ENCODE data around the gene SESN1.

DNA sequence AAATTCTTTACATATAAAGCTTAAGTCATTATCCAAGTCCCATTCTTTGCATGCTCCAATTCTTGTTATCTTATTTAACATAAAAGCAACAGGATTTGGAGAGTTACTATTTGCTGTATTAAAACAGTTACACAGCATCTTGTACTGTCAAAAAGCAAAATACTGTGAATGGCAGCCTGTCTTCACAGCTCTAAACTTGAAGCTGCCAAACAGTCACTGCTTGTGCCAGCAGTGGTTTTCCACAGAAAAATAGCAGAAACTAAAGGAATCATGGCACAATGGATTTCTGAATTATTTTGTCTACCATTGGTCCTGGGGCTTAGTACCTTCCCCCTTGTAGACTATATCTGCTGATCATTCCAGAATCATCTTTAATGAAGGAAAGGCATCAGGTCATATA, 107.5 kb downstream of the SESN1 start:
- TF ChIP-seq, protein P1, sequence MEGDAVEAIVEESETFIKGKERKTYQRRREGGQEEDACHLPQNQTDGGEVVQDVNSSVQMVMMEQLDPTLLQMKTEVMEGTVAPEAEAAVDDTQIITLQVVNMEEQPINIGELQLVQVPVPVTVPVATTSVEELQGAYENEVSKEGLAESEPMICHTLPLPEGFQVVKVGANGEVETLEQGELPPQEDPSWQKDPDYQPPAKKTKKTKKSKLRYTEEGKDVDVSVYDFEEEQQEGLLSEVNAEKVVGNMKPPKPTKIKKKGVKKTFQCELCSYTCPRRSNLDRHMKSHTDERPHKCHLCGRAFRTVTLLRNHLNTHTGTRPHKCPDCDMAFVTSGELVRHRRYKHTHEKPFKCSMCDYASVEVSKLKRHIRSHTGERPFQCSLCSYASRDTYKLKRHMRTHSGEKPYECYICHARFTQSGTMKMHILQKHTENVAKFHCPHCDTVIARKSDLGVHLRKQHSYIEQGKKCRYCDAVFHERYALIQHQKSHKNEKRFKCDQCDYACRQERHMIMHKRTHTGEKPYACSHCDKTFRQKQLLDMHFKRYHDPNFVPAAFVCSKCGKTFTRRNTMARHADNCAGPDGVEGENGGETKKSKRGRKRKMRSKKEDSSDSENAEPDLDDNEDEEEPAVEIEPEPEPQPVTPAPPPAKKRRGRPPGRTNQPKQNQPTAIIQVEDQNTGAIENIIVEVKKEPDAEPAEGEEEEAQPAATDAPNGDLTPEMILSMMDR (IDR thresholded peaks at IDR 0.05 in 4 of 5, conservative IDR thresholded peaks at IDR 0.05 in 1 of 5) = no peak
- TF ChIP-seq POLR2A (IDR thresholded peaks at IDR 0.05) = no peak
